Testis (tissue), 3 donors: Measurements from ENCODE around the gene GPD1. TPM values are rescaled to one million over a fixed set of nuclear protein-coding genes. Genes with fewer than 3 reads are reported as not detected.

Experiments used
- DNase-seq: peaks from one replicate; pipeline ENCODE4 v3.0.0-alpha.2; 2019
- H3K27ac ChIP-seq, 2 donors: fragments of 200-600 bp; sonication (generic); one replicate each; pipeline ENCODE4 v1.5.1; 2019
- H3K27me3 ChIP-seq: fragments of 200-600 bp; sonication (generic); one replicate; pipeline ENCODE4 v1.5.1; 2019
- H3K36me3 ChIP-seq: fragments of 200-600 bp; sonication (generic); one replicate; pipeline ENCODE4 v1.5.1; 2017; ENCODE audit warnings: low read depth; ENCODE audit errors: missing control alignments
- H3K4me1 ChIP-seq: fragments of 200-600 bp; sonication (generic); one replicate; pipeline ENCODE4 v1.5.1; 2019
- H3K4me3 ChIP-seq, 2 donors: fragments of 200-600 bp; sonication (generic); one replicate each; pipeline ENCODE4 v1.5.1; 2017 to 2019
- H3K9me3 ChIP-seq: fragments of 200-600 bp; sonication (generic); one replicate; pipeline ENCODE4 v1.5.1; 2017
- CTCF ChIP-seq, 3 experiments: fragments of 450-650 bp in 2 of 3; fragments of 200-600 bp in 1 of 3; sonication (generic) in 1 of 3; IDR thresholded peaks; one replicate each; pipeline ENCODE4 v1.5.1; 2016 to 2019; ENCODE audit warnings: antibody characterized with exemption in 3 of 3, mild to moderate bottlenecking in 2 of 3, moderate library complexity in 1 of 3
- POLR2A ChIP-seq: fragments of 450-650 bp; IDR thresholded peaks from one replicate; pipeline ENCODE4 v1.6.1; 2017; ENCODE audit warnings: antibody characterized with exemption, mild to moderate bottlenecking, moderate library complexity
- WGBS, 2 donors: methylation state at CpG; one replicate each; pipeline ENCODE4 v1.1.5; 2018; 5-methylcytosine and 5-hydroxymethylcytosine counted together
- intact Hi-C: fragments of 100-400 bp; cut with DNase I; formaldehyde crosslinking; loops from one replicate; pipeline ENCODE4 v1.15.1; 2023; ENCODE audit warnings: low total_unique reads
- polyA plus RNA-seq: library from polyadenylated mRNA; stranded (reverse); fragments of 350-450 nt; fragmentation: Illumina TruSeq; extraction: RNeasy Lipid Tissue Mini Kit (QIAGEN cat#74804); gene quantifications from one replicate; pipeline ENCODE4 v1.2.3, GENCODE V29; 2014; ENCODE audit warnings: low read depth, low replicate concordance; ENCODE audit not compliant: insufficient read depth
- total RNA-seq, 2 donors: library from RNA; depleted of rRNA; stranded (reverse); fragments of >200 nt; gene quantifications; one replicate each; pipeline ENCODE4 v1.2.3, GENCODE V29; 2016

GPD1 gene
- total and polyA plus RNA-seq, 3 donors from 2014 or later, result 2.1 to 3.1 (median 2.4) TPM

GRCh38 chr12:50120953-50121352 lies 17.1 kb downstream of the GPD1 start:
- H3K4me3 ChIP-seq, result no peak overlapping the region
- H3K4me1 ChIP-seq, result peaks cover 6% of the 10 kb centered on the region
- no peaks in the 10 kb centered on the region for H3K9me3 ChIP-seq
- no peak for TF ChIP-seq POLR2A
- no peak for TF ChIP-seq CTCF (IDR thresholded peaks at IDR 0.05)
- H3K36me3 ChIP-seq, result no peaks in the 10 kb centered on the region
- 95 to 98% methylated on average over 3 of the region's 3 CpGs for WGBS, 2 donors
- H3K27me3 ChIP-seq, result no peaks in the 10 kb centered on the region
- no peak overlapping the region for H3K27ac ChIP-seq
- intact Hi-C loops, result no loop called here
- no peak for DNase-seq

GRCh38 chr12:50121641-50122040 lies 17.8 kb downstream of the GPD1 start:
- no peaks in the 10 kb centered on the region for H3K27me3 ChIP-seq
- intact Hi-C loops, result no loop called here
- 88 to 98% methylated on average over 5 of the region's 5 CpGs for WGBS, 2 donors
- no peak overlapping the region for H3K4me3 ChIP-seq
- no peaks in the 10 kb centered on the region for H3K36me3 ChIP-seq
- peaks cover 6% of the 10 kb centered on the region for H3K4me1 ChIP-seq
- TF ChIP-seq CTCF (IDR thresholded peaks at IDR 0.05) (no peak), POLR2A (no peak)
- H3K27ac ChIP-seq, result no peak overlapping the region
- no peak for DNase-seq
- H3K9me3 ChIP-seq, result no peaks in the 10 kb centered on the region

GRCh38 chr12:50123203-50123602 lies 19.4 kb downstream of the GPD1 start:
- TF ChIP-seq POLR2A, result no peak
- TF ChIP-seq CTCF (IDR thresholded peaks at IDR 0.05), result no peak
- H3K27me3 ChIP-seq, result no peaks in the 10 kb centered on the region
- intact Hi-C loops, result no loop called here
- H3K9me3 ChIP-seq, result no peaks in the 10 kb centered on the region
- DNase-seq, result no peak
- no peaks in the 10 kb centered on the region for H3K4me1 ChIP-seq
- no peak overlapping the region for H3K4me3 ChIP-seq
- no peaks in the 10 kb centered on the region for H3K36me3 ChIP-seq
- H3K27ac ChIP-seq, result no peak overlapping the region
- WGBS, 2 donors, result 68 to 74% methylated on average over 2 of the region's 2 CpGs

- Histone ChIP-seq H3K36me3 (no peaks in the 10 kb centered on the region), H3K4me3 (no peak overlapping the region), H3K27me3 (no peaks in the 10 kb centered on the region), H3K27ac (no peak overlapping the region), H3K9me3 (no peaks in the 10 kb centered on the region), H3K4me1 (no peaks in the 10 kb centered on the region)
- WGBS, 2 donors, result 74 to 97% methylated on average over 2 of the region's 2 CpGs
- no peak for DNase-seq
- intact Hi-C loops, result no loop called here
- TF ChIP-seq POLR2A, result no peak
- no peak for TF ChIP-seq CTCF (IDR thresholded peaks at IDR 0.05)
Measured at GRCh38 chr12:50127546-50127945, 23.7 kb downstream of the GPD1 start.

GRCh38 chr12:50129290-50129689 lies 25.5 kb downstream of the GPD1 start:
- DNase-seq, result no peak
- TF ChIP-seq POLR2A (no peak), CTCF (IDR thresholded peaks at IDR 0.05) (no peak)
- Histone ChIP-seq H3K36me3 (no peaks in the 10 kb centered on the region), H3K27ac (no peak overlapping the region), H3K9me3 (no peaks in the 10 kb centered on the region), H3K4me1 (no peaks in the 10 kb centered on the region), H3K4me3 (no peak overlapping the region), H3K27me3 (no peaks in the 10 kb centered on the region)
- 74 to 77% methylated on average over 4 of the region's 4 CpGs for WGBS, 2 donors
- intact Hi-C loops, result no loop called here
